B cell (primary cell): ENCODE results near the gene SDHAF4. TPM values are rescaled to one million over a fixed set of nuclear protein-coding genes. Genes with fewer than 3 reads are reported as not detected.
"Not testable (repeated sequence)": the region's sequence is repeated elsewhere in the genome, so short reads cannot be mapped to it uniquely, and the experiment has no call there.

Experiments used
- ATAC-seq: fragments of 200-7000 bp; cut with Tn5 transposase; one replicate; pipeline ENCODE4 v1.10.0; 2021; ENCODE audit warnings: low read depth, mild to moderate bottlenecking, moderate number of reproducible peaks, moderate library complexity
- CTCF ChIA-PET: fragments of 350-600 bp; sonication (Branson Sonifier 250); formaldehyde crosslinking; loops from one replicate; lab custom pipeline; 2021; ENCODE audit warnings: antibody characterized with exemption, inconsistent platforms; lab: Charles Lee
- POLR2A ChIA-PET: fragments of 350-600 bp; sonication (Branson Sonifier 250); formaldehyde crosslinking; loops from one replicate; lab custom pipeline; 2021; ENCODE audit warnings: antibody characterized with exemption; lab: Charles Lee
- DNase-seq: peaks from one replicate; pipeline ENCODE4 v3.0.0; 2013
- H2AFZ ChIP-seq: 2 replicates; pipeline ENCODE4 v1.6.1; 2012; ENCODE audit warnings: mild to moderate bottlenecking, low read depth, low read length; ENCODE audit not compliant: insufficient read depth, poor library complexity, severe bottlenecking
- H3K27ac ChIP-seq, 2 donors: 1 replicate in 1 of 2; 2 replicates in 1 of 2; pipeline ENCODE4 v1.5.1; 2012 to 2013; ENCODE audit warnings: low read length in 2 of 2, mild to moderate bottlenecking in 2 of 2, moderate library complexity in 1 of 2
- H3K27me3 ChIP-seq, 4 experiments: fragments of 200-600 bp in 1 of 4; sonication (generic) in 1 of 4; replicated peaks in 1 of 4; 1 replicate in 2 of 4; 2 replicates in 2 of 4; pipeline versions ENCODE4 v1.6.1 to v1.7.0; 2013 to 2016; ENCODE audit warnings: low read length in 3 of 4, mild to moderate bottlenecking in 2 of 4, mixed read lengths in 1 of 4, moderate library complexity in 1 of 4; ENCODE audit not compliant: insufficient read depth in 4 of 4, control insufficient read depth in 3 of 4; ENCODE audit errors: control extremely low read depth in 1 of 4
- H3K36me3 ChIP-seq, 2 experiments: replicated peaks in 1 of 2; 1 replicate in 1 of 2; 2 replicates in 1 of 2; pipeline versions ENCODE4 v1.6.1 to v1.7.1; 2013; ENCODE audit warnings: low read length in 1 of 2; ENCODE audit not compliant: insufficient read depth in 2 of 2, control insufficient read depth in 1 of 2; ENCODE audit errors: control extremely low read depth in 1 of 2, extremely low read depth in 1 of 2
- H3K4me1 ChIP-seq, 2 donors: fragments of 200-600 bp in 1 of 2; sonication (generic) in 1 of 2; 1 replicate in 1 of 2; 2 replicates in 1 of 2; pipeline versions ENCODE4 v1.5.1 to v1.6.1; 2013 to 2017; ENCODE audit warnings: low read length in 2 of 2; ENCODE audit not compliant: control insufficient read depth in 2 of 2, insufficient read depth in 2 of 2
- H3K4me2 ChIP-seq: replicated peaks from 2 replicates; pipeline ENCODE3; 2012; ENCODE audit warnings: mild to moderate bottlenecking, low read depth, low read length; ENCODE audit not compliant: poor library complexity, severe bottlenecking
- H3K4me3 ChIP-seq, 5 experiments: fragments of 200-600 bp in 1 of 5; sonication (generic) in 1 of 5; 1 replicate in 3 of 5; 2 replicates in 2 of 5; pipeline versions ENCODE4 v1.5.1 to v1.7.0; 2011 to 2016; ENCODE audit warnings: low read length in 4 of 5, mild to moderate bottlenecking in 4 of 5, low read depth in 2 of 5, control low read depth in 1 of 5, moderate library complexity in 1 of 5; ENCODE audit not compliant: insufficient read depth in 1 of 5; ENCODE audit errors: control extremely low read depth in 1 of 5, extremely low read depth in 1 of 5
- H3K79me2 ChIP-seq: fragments of 200-600 bp; sonication (generic); one replicate; pipeline ENCODE4 v1.6.0; 2016; ENCODE audit warnings: low read length; ENCODE audit not compliant: control insufficient read depth, insufficient read depth
- H3K9ac ChIP-seq: fragments of 200-600 bp; sonication (generic); 2 replicates; pipeline ENCODE4 v1.6.1; 2017; ENCODE audit warnings: mild to moderate bottlenecking, low read length, moderate library complexity
- H3K9me3 ChIP-seq, 3 donors: one replicate each; pipeline versions ENCODE4 v1.6.1 to v1.7.1; 2013; ENCODE audit warnings: low read length in 2 of 3; ENCODE audit not compliant: control insufficient read depth in 2 of 3, insufficient read depth in 1 of 3; ENCODE audit errors: control extremely low read depth in 1 of 3
- H4K20me1 ChIP-seq: 2 replicates; pipeline ENCODE4 v1.6.0; 2012; ENCODE audit warnings: mild to moderate bottlenecking, low read length; ENCODE audit not compliant: insufficient read depth, control insufficient read depth, poor library complexity, severe bottlenecking
- H3K27ac Mint-ChIP-seq: one replicate; pipeline ENCODE4 v1.8.0; 2021; ENCODE audit warnings: mixed read lengths
- H3K27me3 Mint-ChIP-seq: one replicate; pipeline ENCODE4 v1.8.0; 2021; ENCODE audit warnings: mixed read lengths
- H3K4me1 Mint-ChIP-seq: one replicate; pipeline ENCODE4 v1.8.0; 2021; ENCODE audit warnings: mixed read lengths
- H3K4me3 Mint-ChIP-seq: one replicate; pipeline ENCODE4 v1.8.0; 2021; ENCODE audit warnings: mixed read lengths
- H3K9me3 Mint-ChIP-seq: one replicate; pipeline ENCODE4 v1.8.0; 2022; ENCODE audit warnings: mixed read lengths; ENCODE audit not compliant: insufficient read depth
- EZH2 ChIP-seq: IDR thresholded peaks from 2 replicates; pipeline ENCODE4 v1.6.1; 2012; ENCODE audit warnings: borderline replicate concordance, low read depth, mild to moderate bottlenecking, moderate library complexity, low read length; ENCODE audit not compliant: insufficient read depth, poor library complexity, severe bottlenecking
- WGBS: methylation state at CpG from one replicate; pipeline ENCODE4 v1.1.5; 2013; ENCODE audit warnings: missing lambda C conversion rate; ENCODE audit not compliant: insufficient coverage; 5-methylcytosine and 5-hydroxymethylcytosine counted together
- intact Hi-C: fragments of 100-400 bp; cut with micrococcal nuclease; formaldehyde crosslinking; loops from one replicate; pipeline ENCODE4 v1.10.0; 2022
- polyA plus RNA-seq: library from polyadenylated mRNA; depleted of rRNA; stranded (reverse); fragments of >200 nt; gene quantifications from 2 replicates; pipeline ENCODE4 v1.2.3, GENCODE V29; 2012
- total RNA-seq, 2 donors: library from RNA; stranded (reverse); fragments of 120-200 nt in 1 of 2; gene quantifications; 1 replicate in 1 of 2; 2 replicates in 1 of 2; pipeline versions ENCODE4 v1.2.3 to v1.2.4, GENCODE V29; 2013 to 2022
- TF ChIP-seq, protein P1 (sequence below): fragments of 200-600 bp; IDR thresholded peaks from one replicate; pipeline ENCODE4 v1.8.0; 2022; ENCODE audit warnings: antibody characterized with exemption, mild to moderate bottlenecking

The SDHAF4 gene
- total and polyA plus RNA-seq, 2 donors (not counting 1 experiment from before 2014, with no cell fraction given): 3.8 to 15.4 TPM

DNA sequence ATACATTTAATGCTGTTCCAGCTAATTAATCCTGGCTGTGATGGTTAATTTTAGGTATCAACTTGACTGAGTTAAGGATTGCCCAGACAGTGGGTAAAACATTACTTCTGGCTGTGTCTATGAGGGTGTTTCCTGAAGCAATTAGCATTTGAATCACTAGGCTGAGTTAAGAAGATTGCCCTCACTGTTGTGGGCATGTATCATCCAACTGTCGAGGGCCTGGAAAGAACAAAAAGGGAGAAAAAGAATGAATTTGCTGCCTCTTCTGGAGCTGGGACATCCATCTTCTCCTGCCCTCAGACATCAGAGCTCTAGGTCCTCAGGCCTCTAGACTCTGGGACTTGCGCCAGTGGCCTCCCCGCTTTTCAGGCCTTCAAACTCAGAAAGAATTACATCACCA lies 34.3 kb downstream of the SDHAF4 start:
- H3K27me3 Mint-ChIP-seq: no peaks in the 10 kb centered on the region
- DNase-seq (no peak), ATAC-seq (no peak)
- POLR2A ChIA-PET: no interaction called here
- TF ChIP-seq EZH2: no peak
- TF ChIP-seq, protein P1, sequence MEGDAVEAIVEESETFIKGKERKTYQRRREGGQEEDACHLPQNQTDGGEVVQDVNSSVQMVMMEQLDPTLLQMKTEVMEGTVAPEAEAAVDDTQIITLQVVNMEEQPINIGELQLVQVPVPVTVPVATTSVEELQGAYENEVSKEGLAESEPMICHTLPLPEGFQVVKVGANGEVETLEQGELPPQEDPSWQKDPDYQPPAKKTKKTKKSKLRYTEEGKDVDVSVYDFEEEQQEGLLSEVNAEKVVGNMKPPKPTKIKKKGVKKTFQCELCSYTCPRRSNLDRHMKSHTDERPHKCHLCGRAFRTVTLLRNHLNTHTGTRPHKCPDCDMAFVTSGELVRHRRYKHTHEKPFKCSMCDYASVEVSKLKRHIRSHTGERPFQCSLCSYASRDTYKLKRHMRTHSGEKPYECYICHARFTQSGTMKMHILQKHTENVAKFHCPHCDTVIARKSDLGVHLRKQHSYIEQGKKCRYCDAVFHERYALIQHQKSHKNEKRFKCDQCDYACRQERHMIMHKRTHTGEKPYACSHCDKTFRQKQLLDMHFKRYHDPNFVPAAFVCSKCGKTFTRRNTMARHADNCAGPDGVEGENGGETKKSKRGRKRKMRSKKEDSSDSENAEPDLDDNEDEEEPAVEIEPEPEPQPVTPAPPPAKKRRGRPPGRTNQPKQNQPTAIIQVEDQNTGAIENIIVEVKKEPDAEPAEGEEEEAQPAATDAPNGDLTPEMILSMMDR: no peak
- H2AFZ ChIP-seq: no peak overlapping the region
- intact Hi-C loops: no loop called here
- no peaks in the 10 kb centered on the region for H3K36me3 ChIP-seq
- peaks cover 0 to 6% (median 0%) of the 10 kb centered on the region in 4 experiments for H3K27me3 ChIP-seq
- no peak overlapping the region for H3K4me2 ChIP-seq
- WGBS: 90% methylated on average over 2 of the region's 3 CpGs
- H3K9me3 Mint-ChIP-seq: peaks cover 2% of the 10 kb centered on the region
- no peak overlapping the region for H3K4me3 Mint-ChIP-seq
- no peaks in the 10 kb centered on the region for H3K4me1 Mint-ChIP-seq
- no peak overlapping the region for H3K4me3 ChIP-seq
- H3K4me1 ChIP-seq: no peaks in the 10 kb centered on the region
- peaks cover 0 to 15% (median 4%) of the 10 kb centered on the region in 3 donors for H3K9me3 ChIP-seq
- CTCF ChIA-PET: no interaction called here
- no peak overlapping the region for H3K27ac Mint-ChIP-seq
- no peak overlapping the region for H3K27ac ChIP-seq
- H4K20me1 ChIP-seq: no peaks in the 10 kb centered on the region
- no peaks in the 10 kb centered on the region for H3K79me2 ChIP-seq
- no peak overlapping the region for H3K9ac ChIP-seq

DNA sequence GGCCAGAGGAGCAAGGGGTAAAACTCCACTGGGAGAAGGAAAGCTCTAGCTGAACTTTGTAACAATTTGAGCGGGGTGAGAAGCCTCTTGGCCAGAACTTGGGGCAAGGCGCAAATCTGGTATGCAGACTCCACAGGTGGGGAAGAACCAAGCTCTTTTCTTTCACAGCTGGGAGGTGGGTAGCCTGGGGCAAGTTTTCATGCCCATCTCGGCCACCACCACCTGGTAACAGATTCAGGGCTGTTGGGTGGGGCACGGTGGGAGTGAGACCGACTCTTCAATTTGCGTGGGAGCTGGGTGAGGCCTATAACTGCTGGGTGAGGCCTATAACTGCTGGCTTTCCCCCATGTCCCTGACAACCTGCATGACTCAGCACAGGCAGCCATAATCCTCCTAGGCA lies 37.5 kb downstream of the SDHAF4 start:
- Histone ChIP-seq H3K9ac (no peak overlapping the region), H3K4me1 (no peaks in the 10 kb centered on the region), H3K27ac (no peak overlapping the region), H2AFZ (no peak overlapping the region), H3K9me3 (peaks cover 0 to 17% (median 4%) of the 10 kb centered on the region in 3 donors), H3K79me2 (no peaks in the 10 kb centered on the region), H3K4me3 (no peak overlapping the region), H4K20me1 (no peaks in the 10 kb centered on the region), H3K27me3 (peaks cover 0 to 6% (median 0%) of the 10 kb centered on the region in 4 experiments), H3K4me2 (no peak overlapping the region), H3K36me3 (no peaks in the 10 kb centered on the region)
- Mint-ChIP-seq H3K27ac (no peak overlapping the region), H3K4me3 (no peak overlapping the region), H3K27me3 (peaks cover 11% of the 10 kb centered on the region), H3K4me1 (no peaks in the 10 kb centered on the region), H3K9me3 (peaks cover 3% of the 10 kb centered on the region)
- TF ChIP-seq, protein P1: no peak
- TF ChIP-seq EZH2: no peak
- ChIA-PET CTCF (no interaction called here), POLR2A (no interaction called here)
- ATAC-seq (no peak), DNase-seq (no peak)
- whole genome bisulfite sequencing: 98% methylated on average over 5 of the region's 6 CpGs
- intact Hi-C loops: no loop called here

DNA sequence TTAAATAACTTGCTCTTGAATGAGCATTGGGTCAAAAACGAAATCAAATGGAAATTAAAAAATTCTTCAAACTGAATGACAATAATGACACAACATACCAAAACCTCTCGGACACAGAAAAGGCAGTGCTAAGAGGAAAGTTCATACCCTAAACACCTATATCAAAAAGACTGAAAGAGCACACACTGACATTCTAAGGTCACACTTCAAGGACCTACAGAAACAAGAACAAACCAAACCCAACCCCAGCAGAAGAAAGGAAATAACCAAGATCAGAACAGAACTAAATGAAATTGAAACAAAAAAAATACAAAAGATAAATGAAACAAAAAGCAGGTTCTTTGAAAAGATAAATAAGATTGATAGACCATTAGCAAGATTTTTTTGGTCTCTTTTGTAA lies 40.6 kb downstream of the SDHAF4 start:
- ATAC-seq, DNase-seq, H3K9ac ChIP-seq, H4K20me1 ChIP-seq, H3K4me3 Mint-ChIP-seq, CTCF ChIA-PET, H3K79me2 ChIP-seq, H3K27me3 ChIP-seq, H3K4me1 ChIP-seq, H3K4me1 Mint-ChIP-seq, H3K27ac ChIP-seq, H2AFZ ChIP-seq, H3K36me3 ChIP-seq, H3K27ac Mint-ChIP-seq, H3K4me2 ChIP-seq, H3K4me3 ChIP-seq, intact Hi-C loops, POLR2A ChIA-PET, H3K9me3 Mint-ChIP-seq: not testable (repeated sequence)
- no CpG with 5 or more reads among the region's 2 CpGs for WGBS
- H3K27me3 Mint-ChIP-seq: peaks cover 14% of the 10 kb centered on the region
- H3K9me3 ChIP-seq: peaks cover 0 to 17% (median 4%) of the 10 kb centered on the region in 3 donors
